Pons (tissue), 1 donor: Measurements from ENCODE around the gene ACOT13.
"Not testable (repeated sequence)": the region's sequence is repeated elsewhere in the genome, so short reads cannot be mapped to it uniquely, and the experiment has no call there.

Experiments used
- DNase-seq: peaks from one replicate; pipeline ENCODE4 v3.0.0-alpha.2; 2016; ENCODE audit warnings: low spot score

ACOT13 gene

DNA sequence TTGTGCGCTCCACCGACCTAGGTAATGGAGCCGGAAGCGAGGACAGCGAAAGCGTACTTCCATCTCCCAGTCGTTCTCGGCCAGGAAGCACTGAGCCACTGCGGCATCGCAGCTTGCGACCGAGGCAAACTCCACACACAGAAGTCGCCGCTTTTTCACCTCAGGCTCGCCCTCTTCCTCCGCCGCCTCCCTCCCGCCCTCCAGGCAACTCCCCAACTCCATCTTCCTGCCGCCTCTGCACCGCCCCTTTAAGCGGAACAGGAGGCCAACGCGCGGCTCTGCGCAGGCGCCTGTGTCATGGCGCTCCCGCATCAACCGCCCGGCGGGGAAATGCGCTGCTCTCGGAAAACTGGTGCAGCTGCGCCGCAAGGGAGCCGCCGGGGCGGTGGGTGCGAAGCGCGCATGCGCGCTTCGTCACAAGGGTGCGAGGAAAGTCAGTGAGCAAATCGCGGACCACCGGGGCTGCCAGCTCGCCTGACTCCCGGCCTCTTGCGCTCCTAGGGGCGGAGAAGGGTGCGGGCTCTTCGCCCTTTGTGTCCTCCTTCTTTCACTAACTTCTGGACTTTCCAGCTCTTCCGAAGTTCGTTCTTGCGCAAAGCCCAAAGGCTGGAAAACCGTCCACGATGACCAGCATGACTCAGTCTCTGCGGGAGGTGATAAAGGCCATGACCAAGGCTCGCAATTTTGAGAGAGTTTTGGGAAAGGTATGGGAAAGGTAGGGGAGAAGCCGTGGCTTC, at the start of gene ACOT13, which contains the start of gene TDP2:
Gene ACOT13 (plus strand): TSS at position 437 of the 737 bp plus-strand sequence. CDS start 187 bp downstream, at position 624.
Gene TDP2 (minus strand): TSS at position 259 of the 737 bp plus-strand sequence. CDS start 37 bp downstream, at position 222.
- DNase-seq: peak; percentile 95

DNA sequence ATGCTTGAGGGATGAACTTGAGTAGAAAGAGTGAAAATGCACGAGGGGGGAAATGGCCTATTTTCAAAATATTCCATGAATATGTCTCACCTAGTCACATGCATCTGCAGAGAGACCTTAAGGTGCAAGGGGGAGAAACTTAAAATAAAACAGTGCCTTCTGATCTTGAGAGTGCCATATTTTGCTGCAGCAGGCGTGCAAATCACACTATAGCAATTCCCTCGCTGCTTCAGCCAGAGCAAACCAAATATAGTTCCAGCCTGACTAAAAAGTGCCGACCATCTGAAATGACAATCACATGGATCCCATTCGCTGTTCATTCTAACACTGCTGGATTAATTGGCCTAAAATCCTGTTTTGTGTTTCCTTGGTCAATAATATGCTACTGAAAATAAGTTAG, 47.2 kb upstream of the ACOT13 start:
- DNase-seq: no peak

DNA sequence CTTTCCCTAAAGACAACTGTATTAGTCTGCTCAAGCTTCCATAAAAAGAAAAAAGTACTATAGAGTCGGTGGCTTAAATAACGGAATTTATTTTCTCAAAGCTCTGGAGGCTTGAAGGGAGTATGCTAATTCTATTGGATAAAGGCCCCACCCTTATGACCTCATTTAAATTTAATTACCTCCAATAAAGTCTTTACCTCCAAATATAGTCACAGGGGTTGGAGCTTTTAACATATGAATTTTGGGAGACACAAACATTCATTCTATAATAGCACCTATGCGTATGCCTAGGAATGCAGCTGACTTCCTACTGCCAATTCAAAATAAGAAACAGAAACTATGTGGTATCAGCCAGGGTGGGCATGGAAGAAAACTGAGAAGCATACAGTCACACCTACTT, 46.2 kb upstream of the ACOT13 start:
- DNase-seq: no peak

DNA sequence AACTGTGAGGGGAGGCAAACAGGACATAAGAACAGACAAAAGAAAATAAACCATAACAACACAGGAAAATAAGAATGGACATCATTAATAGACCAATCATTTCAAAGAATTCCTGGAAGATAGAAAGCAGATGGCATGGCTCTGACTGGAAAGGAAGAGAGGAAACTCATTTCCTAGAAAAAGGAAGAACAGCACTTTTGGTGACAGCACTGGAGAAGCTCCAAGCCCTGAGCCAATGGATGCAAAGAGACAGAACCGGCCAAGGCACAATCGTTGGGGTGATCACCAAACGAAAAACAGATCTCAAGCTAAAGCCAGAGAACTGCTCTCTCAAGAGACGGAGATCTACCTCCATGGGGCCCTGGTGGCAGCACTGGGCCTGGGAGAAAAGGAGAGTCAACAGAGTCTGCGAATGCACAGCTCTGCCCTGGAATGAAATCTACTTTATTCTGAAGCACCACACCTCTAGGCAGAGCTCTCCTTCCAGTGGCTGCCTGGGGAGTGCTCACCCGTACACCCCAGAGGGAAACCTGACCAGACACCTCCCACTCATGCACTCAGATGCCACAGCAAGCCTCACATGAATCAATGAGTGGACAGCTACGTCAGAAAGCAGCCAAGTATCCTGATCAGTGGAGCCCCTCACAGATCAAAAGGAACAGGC, 45.1 kb upstream of the ACOT13 start:
- DNase-seq: no peak

DNA sequence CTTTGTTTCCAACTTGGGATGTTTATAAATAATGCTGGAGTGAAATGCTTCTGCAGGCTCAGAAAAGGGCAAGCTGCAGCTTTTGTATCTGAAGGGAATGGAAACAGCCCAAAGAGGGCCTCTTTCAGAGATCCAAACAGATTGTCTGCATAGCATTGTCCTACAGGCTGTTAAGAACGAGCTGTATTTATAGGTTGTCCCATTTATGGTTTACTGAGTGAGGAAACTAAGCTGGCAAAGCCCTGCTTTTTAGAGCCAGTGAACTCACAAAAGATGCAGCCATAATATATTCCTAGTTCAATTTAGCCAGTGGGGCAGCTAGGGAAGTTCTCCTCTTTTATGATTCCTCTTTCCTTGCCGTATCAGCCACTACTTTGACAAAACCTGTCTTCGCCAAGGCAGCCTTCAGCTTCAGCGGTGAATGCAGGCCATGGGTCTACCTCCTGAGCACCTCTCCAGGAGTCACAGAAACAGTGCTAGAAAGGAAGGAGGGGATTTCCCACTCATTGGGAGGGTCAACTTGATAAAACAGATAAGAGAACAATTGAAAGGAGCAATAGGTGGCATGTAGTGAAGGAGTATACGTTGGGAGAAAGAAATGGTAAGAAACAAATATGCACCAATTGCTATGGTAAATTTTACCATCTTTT, 35.9 kb upstream of the ACOT13 start:
- no peak for DNase-seq

DNA sequence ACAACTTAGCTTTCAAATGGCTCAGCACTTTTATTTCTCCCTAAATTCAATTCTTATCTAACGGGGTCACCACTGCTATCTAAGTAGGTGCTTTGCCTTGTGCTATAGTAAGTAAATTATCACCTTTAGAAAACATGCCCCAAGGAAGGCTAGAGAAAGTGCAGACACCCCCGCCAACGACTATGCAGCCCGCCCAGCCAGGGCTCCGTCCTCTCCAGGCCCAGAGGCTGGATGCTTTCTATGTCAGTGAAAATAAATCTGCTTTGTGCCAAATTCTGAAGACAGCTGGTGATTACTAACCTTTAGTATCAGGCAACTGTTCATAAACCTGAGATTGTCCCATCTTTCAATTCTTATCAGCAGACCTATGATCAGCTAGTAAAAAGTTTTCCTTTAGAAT, 35.2 kb upstream of the ACOT13 start:
- no peak for DNase-seq

DNA sequence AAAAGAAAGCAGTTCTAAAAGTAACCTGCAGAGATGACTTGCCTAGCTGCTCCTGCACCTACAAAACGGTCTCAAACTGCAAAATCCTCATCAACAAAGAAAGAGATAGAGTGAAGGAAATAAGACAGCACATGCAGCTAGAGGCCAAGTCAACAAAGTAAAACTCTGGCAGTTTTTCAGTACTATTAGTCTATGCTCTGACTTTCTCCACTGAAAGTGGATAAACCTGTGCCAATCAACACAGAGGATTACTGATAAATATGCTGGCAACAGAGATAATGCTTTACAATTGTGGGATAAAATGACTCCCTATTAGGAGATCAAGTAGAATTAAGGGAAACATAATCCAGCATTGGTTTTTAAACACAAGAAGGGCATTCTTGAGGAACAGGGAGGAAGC, 34.3 kb upstream of the ACOT13 start:
- DNase-seq: no peak

DNA sequence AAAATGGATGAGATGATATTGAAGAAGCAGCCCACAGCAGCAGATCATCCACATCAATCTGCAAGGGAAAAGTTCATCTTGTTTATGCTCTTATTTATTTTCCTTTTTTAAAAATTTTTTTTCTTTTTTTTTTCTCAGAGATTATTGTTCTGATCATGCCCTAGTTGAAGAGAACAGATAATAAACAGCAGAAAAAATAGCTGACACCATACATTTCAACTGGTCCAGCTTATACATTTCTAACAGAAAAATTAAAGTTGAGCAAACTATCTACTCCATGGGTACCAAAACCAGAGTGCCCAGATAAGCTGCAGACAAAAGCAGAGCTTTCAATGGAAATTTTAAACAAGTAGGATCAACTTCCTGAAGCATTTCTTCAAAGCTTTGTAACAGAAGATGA, 30.2 kb upstream of the ACOT13 start:
- no peak for DNase-seq

DNA sequence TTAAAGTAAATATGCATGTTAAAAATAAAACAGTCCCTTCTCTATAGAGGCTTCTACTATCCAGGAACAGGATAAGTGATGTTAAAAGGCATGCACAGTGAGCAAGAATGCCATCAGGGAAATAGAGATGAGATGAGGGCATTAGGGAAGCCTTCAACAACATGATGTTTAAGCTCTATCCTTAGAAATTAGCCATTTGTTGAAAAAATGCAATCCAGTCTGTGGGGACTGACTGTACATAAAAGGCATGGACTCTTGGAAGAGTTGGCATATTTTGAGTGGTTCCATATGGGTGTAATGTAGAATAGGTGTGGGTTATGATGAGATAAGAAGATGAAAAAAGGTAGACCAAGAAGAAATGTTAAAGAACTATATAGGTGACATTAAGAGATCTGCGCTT, 26.7 kb upstream of the ACOT13 start:
- no peak for DNase-seq

DNA sequence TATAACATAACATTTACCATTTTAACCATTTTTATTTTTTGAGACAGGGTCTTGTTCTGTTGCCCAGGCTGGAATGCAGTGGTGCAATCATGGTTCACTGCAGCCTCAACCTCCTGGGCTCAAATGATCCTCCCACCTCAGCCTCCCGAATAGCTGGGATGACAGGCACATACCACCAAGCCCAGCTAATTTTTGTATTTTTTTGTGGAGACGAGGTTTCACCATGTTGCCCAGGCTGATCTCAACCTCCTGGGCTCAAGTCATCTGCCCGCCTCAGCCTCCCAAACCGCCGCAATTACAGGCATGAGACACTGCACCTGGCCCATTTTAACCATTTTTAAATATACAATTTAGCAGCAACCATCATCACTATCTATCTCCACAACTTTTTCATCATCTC, 26.2 kb upstream of the ACOT13 start:
- not testable (repeated sequence) for DNase-seq

DNA sequence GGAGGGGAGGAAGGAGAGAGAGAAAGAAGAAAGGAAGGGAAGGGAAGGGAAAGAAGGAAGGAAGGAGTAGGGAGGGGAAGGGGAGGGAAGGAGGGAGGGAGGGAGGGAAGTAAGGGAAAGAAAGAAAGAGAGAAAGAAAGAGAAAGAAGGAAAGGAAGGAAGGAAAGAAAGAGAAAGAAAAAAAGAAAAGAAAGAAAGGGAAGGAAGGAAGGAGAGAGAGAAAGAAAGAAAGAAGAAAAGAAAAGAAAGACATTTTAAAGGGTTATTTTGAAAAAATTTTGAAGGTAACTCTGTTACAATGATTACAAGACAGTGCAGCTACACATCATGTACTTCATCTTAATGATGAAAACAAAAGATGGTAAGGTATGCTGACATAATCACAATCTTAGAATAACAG, 24.8 kb upstream of the ACOT13 start:
- DNase-seq: no peak

DNA sequence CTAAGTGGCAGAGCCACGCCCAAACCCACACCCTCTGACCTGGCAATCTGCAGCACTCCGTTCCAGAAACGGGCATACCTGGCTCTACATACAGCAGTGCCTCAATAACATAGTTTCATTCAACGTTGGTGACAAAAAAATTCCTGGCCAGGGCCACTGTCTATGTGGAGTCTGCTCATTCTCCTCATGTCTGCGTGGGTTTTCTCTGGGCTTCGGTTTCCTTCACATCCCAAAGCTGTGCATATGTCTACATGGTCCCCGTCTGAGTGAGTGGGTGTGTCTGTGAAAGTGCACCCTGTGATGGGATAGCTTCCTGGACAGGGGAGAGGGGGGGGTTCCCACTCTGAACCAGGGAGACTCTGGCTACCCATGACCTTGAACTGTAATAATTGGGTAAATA, 23.0 kb upstream of the ACOT13 start:
- no peak for DNase-seq

DNA sequence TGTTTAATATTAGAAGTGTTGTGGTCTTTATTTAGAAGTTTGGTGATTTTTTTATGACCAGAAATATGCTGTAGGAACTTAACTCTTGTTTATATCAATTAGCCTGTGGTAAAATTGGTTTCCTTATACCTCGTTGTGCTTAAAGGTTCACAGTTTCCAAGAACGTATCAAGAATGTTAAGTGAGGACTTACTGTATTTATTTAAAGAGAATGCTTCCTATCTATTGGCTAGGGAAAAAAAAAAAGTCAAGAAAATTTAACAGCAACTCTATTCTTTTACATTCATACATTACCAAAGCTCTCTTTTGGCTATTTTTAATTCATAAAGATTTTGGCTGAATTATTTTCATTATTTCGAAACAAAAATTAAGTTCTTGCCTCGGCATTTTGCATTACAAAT, 22.5 kb upstream of the ACOT13 start:
- no peak for DNase-seq

DNA sequence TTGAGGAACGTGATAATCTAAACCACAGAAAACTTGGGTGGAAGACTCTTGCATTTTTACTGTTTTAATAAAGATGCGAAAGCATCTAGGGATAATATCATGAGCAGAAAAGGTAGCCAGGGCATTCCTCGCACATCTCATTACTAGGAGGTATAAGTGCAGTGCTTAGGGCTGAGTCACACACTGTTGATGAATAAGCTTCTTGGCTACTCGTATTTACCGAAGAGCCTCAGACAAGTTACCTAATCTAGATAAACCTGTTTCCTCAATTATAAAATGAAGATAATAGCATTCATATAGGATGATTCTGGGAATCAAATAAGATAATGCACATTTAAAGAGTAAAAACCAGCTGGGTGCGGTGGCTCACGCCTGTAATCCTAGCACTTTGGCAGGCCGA, 20.1 kb upstream of the ACOT13 start:
- DNase-seq: no peak

DNA sequence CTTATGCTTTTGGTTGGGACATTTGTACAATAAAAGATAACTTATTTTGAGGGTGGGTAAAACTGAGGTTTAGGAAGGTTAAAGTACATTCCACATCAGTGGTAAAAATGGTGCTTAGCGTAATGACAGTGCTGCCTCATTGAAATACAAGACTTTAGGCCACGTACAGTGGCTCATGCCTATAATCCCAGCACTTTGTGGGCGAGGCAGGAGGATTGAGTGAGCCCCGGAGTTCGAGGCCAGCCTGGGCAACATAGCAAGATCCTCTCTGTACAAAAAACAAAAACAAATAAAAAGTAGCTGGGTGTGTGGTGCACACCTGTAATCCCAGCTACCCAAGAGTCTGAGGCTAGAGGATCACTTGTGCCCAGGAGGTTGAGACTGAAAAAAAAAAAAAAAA, 18.6 kb upstream of the ACOT13 start:
- DNase-seq: no peak

DNA sequence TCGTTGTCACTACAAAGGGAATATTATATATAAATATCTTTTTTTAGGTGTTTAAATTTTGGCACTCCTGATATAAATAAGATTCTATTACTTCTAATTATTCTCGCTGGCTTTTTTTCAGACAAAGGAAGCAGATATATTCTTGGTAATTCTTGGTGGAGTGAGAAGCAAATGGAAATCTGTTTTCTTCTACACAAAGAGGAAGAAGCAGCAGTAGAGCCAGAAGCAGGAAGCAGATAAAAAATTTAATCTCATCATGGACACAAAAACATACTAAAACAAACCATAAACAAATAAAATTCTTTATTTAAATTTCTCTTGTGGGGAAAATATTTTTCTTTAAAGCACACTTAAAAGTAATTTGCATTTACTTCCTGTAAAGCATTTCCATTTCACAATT, 17.2 kb upstream of the ACOT13 start:
- DNase-seq: no peak

DNA sequence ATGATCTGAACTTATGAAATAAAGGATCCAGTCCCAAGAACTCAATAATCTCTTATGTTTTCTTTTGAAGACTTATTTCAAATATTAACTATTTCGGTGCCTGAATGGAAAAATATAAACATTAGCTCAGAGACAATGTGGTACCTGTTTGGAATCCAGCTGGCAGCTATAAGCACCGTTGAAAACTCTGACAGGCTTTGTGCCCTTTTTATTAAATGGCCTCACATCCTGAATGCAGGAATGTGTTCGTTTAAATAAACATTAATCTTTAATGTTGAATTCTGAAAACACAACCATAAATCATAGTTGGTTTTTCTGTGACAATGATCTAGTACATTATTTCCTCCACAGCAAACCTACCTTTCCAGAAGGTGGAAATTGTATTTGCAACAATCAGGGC, 16.5 kb upstream of the ACOT13 start:
- no peak for DNase-seq

DNA sequence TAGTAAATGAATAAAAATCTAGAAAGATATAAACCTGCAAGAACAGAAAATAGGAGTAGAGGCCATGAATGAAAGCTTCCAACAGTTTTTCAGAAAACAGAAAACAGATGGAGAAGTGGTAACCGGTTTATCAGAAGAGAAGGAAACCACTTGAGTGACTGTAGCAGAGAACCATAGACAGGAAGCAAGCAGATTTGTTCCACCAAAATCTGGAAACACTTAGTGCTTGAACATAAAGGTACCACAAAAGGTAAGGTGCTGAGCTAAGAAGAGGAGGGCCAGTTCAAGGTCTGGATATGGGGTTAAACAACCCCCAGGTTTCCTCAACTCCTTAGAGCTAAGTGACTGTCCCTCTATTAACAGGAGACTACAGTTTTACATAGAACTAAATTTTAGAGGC, 11.7 kb upstream of the ACOT13 start:
- no peak for DNase-seq

DNA sequence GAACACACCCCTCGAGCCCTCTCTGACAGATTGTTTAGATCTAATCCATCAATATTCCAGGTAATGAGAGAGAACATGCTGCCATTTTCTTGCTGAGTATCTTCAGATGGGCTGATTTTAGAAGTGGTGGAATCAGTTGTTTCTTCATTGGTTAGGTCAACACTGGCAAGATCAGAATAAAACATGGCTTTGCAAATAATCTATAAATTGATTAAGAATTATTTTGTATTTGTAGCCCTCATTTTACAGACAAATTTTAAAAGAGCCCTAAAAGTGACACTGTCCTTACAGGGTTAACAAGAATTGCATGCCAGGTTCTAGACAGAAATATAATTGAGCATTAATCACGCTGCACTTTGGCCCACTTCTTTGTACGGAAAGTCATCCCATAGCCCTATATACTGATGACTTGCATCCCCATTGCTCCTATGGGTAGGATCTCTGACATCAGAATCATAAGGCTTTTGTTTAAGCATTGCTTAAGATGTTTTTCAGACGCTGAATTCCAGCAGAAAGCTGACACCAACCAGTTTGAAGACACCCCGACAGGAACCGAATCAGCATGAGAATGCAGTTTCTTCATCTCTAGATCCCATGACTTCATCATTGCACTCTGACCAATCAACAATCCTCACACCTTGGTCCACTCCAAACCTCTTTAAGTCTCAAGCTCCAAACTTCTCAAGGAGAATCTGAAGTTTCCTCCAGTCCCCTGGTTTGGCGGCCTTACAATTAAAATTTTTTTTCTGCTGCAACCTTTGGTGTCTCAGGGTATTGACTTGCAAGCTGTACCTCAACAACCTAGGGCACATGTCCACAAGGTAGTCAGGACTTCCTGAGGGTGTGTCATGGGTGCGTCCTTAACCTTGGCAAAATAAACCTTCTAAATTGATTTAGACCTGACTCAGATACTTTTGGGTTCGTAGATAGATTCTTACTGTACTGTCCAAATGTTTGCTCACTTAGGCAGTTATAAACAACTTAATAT, 8.0 kb upstream of the ACOT13 start:
- no peak for DNase-seq

DNA sequence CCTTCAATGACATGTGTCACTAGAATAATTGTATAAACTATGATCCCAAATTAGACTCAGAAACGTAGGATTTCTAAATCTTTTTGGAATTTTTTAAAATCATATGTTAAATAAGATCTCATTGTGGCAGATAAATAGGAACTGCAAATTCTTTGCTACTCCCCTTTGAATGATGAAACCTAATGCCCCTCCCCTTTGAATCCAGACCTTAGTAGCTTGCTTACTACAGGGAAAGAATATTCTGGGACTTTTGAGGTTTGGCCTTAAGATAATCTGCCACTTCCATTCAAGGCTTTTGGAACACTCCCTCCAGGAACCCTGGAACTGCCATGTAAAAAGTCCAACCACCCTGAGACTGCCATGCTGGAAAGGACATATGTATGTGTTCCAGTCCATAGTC, 7.3 kb upstream of the ACOT13 start:
- no peak for DNase-seq

DNA sequence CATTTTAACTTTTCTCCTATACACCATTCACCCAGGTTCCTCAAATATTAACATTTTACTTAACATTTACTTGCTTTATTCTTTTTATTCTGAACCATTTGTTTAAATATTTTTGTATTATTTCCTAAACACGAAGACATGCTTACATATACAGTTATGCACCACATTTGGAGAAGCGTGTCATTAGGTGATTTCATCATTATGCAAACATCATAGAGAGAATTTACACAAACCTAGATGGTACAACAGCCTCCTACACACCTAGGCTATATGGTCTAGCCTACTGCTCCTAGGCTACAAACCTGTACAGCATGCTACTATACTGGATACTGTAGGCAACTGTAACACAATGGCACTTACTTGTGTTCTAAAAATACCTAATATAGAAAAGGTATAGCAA, 6.8 kb upstream of the ACOT13 start:
- DNase-seq: no peak

DNA sequence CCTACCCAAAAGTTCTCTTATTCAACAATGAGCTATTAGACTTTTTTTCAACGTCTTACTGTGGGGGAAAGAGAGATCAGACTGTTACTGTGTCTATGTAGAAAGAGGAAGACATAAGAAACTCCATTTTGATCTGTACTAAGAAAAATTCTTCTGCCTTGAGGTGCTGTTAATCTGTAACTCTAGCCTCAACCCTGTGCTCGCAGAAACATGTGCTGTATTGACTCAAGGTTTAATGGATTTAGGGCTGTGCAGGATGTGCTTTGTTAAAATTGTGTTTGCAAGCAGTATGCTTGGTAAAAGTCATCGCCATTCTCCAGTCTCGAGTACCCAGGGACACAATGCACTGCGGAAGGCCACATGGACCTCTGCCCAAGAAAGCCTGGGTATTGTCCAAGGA, 5.1 kb upstream of the ACOT13 start:
- DNase-seq: not testable (repeated sequence)
